ENCODE results near the gene MLLT3.
"Not testable (repeated sequence)": the region's sequence is repeated elsewhere in the genome, so short reads cannot be mapped to it uniquely, and the experiment has no call there.

DNA sequence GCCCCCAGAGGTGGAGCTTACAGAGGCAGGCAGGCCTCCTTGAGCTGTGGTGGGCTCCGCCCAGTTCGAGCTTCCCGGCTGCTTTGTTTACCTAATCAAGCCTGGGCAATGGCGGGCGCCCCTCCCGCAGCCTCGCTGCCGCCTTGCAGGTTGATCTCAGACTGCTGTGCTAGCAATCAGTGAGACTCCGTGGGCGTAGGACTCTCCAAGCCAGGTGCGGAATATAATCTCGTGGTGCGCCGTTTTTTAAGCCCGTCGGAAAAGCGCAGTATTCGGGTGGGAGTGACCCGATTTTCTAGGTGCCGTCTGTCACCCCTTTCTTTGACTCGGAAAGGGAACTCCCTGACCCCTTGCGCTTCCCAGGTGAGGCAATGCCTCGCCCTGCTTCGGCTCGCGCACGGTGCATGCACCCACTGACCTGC, 36.0 kb upstream of the MLLT3 start:
- TF ChIP-seq, protein P1, sequence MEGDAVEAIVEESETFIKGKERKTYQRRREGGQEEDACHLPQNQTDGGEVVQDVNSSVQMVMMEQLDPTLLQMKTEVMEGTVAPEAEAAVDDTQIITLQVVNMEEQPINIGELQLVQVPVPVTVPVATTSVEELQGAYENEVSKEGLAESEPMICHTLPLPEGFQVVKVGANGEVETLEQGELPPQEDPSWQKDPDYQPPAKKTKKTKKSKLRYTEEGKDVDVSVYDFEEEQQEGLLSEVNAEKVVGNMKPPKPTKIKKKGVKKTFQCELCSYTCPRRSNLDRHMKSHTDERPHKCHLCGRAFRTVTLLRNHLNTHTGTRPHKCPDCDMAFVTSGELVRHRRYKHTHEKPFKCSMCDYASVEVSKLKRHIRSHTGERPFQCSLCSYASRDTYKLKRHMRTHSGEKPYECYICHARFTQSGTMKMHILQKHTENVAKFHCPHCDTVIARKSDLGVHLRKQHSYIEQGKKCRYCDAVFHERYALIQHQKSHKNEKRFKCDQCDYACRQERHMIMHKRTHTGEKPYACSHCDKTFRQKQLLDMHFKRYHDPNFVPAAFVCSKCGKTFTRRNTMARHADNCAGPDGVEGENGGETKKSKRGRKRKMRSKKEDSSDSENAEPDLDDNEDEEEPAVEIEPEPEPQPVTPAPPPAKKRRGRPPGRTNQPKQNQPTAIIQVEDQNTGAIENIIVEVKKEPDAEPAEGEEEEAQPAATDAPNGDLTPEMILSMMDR (conservative IDR thresholded peaks at IDR 0.05 in 1 of 2, IDR thresholded peaks at IDR 0.05 in 1 of 2; ENCODE audit: extremely low read depth in 1 of 2, insufficient read depth in 1 of 2, low read depth in 1 of 2, low read length in 2 of 2) = not testable (repeated sequence)
- not testable (repeated sequence) for TF ChIP-seq EZH2 (IDR thresholded peaks at IDR 0.05; ENCODE audit: borderline replicate concordance, low read length)

Measured in mammary epithelial cell (primary cell).